Stimulated activated CD4-positive, alpha-beta T cell treated with anti-CD3 and anti-CD28 coated beads, Interleukin-15, amount 100 ng/mL, for 48 hours (primary cell): ENCODE results near the gene FAM162B.
"Not testable (repeated sequence)": the region's sequence is repeated elsewhere in the genome, so short reads cannot be mapped to it uniquely, and the experiment has no call there.

Source experiments
- DNase-seq, 2 donors: peaks; one replicate each; pipeline ENCODE4 v3.0.0-alpha.2; 2020; ENCODE audit warnings: low read depth in 2 of 2

The FAM162B gene

DNA sequence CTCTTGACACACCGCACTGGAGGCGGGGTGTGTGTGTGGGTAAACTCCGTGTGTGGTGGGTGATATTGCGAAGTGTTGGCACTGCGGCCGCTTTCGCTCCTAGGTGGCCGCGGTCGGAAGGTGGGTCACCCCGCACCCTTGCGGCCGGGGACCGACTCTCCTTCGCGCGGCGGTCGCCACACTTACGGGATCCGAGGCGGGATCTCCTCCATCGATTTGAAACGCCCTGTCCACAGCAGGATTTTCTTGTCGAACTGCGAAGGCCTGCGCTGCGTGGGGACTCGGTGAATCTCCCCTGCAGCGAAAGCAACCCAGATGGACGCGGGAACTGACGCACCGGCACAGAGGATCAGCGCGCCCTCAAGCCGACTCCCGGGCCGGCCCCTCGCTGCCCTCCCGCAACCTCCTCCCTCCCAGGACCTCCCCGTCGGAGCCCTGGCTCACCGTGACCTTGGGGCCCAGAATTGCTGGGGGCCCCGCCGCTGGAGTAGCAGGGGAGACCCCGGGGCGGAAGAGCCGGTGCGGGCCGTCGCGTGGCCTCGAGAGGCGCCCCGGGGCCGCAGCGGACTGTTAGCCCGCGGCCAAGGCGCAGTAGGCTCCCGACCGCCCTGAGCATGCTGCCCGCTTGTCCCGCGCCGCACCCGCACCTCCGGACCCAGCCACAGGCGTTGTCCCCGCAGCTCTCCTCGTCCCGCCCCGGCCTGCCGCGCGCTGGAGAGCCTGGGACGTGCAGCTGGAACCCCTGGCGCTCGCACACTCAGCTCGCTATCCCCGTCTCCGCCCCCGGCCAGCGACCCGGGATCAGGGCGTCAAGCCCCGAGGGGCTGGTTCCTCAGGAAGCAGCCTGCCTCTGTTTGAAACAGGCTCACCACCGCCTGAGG is at the start of gene FAM162B:
Gene FAM162B (minus strand): TSS at position 759 of the 881 bp plus-strand sequence. CDS start 143 bp downstream, at position 616.
- DNase-seq: no peak

DNA sequence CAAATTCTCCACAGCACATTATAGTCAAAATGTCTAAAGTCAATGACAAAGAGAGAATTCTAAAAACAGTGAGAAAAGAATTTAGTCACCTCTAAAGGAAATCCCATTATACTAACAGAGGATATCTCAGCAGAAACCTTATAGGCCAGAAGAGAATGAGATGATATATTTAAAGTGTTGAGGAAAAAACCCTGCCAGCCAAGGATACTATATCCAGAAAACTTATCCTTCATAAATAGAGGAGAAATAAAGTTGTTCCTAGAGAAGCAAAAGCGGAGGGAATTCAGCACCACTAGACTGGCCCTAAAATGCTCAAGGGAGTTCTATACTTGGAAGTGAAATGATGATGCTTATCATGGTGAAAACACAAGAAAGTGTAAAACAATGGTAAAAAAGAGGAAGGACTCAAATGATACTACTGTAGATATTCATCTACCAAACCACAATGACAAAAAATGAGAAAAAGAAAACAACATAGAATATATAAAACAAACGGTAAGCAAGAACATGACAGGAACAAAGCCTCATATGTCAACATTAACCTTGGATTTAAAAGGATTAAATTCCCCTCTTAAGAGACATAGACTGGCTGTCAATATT is 46.6 kb upstream of the FAM162B start:
- no peak for DNase-seq

- DNase-seq: no peak
Observed at GRCh38 chr6:116801971-116802370, 36.5 kb upstream of the FAM162B start.

DNA sequence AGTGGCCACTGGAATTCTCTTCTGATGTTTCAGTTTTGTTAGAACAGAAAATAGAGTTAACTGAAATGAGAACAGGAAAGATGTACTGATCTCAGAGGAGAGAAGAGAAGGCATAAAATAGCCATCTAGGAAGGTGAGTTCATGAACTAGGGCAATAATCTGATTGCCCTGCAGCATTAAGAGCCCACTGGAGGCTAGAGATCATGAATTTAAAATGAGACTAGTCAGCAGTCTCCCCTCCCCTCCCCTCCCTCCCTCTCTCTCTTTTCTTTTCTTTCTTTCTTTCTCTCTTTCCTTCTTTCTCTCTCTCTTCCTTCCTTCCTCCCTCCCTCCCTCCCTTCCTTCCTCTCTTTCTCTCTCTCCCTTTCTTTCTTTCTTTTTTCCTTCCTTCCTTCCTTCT is 34.4 kb upstream of the FAM162B start:
- DNase-seq: no peak

- DNase-seq: no peak
Observed at GRCh38 chr6:116797585-116797984, 32.1 kb upstream of the FAM162B start.

DNA sequence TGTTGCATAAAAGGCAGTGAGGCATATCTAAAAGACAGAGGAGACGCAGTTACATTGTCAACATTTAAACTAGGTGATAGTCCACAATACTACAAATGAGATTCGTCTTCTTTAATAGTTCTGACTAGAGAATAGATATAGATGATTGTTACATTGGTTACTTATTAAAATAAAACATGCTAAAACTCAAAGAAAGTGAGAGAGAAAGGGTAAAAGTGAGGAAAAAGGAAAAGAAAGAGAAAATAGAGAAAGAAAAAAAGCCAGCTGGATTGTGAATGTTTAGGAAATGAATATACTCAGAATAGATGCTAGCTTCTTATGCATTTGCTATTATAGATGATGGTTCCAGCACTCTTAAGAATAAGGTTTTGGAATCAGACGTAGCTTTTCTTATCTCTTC is 27.7 kb upstream of the FAM162B start:
- no peak for DNase-seq

DNA sequence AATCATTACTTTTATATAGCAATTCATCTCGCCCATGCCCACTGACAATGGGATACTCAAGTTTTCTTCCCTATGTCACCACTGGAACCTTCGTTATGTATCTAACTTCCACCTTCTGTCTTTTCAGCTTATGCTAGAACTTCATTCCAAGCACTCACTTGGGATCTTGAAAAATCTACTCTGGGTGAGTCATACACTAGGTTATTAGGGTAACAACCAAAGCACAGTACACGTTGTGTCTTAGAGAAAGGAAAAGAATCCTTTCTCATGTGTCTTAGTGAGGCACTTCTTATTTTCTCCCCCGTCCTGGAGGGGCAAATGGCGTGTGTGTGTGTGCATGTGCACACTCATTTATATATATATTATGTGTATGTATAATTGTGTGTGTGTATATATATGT is 18.3 kb upstream of the FAM162B start:
- no peak for DNase-seq

DNA sequence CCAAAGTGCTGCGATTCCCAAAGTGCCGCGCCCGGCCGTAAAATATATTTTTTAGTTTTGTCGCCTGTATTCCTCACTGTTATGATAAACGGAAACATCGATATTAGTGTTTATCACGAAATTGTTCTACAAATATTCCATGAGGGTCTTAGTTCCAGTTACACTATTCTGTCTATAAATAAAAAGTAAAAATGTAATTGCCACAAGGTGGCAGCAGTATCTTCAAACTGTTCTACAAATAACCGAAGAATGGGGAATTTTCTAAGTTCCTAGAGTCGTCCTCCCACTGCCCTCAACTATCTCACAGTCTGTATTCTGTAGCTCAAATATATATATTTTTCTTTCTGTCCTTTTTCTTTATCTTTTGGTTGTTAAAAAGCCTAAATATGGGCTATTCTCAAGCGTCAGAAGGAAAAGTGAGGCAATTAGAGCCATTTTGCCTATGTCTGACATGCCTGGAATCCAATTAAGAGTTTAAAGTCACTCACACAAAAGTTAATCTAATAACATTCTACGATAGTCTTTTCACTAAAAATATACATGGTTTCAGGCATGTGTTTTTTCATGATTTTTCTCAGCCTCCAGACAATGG is 14.2 kb upstream of the FAM162B start:
- no peak for DNase-seq

DNA sequence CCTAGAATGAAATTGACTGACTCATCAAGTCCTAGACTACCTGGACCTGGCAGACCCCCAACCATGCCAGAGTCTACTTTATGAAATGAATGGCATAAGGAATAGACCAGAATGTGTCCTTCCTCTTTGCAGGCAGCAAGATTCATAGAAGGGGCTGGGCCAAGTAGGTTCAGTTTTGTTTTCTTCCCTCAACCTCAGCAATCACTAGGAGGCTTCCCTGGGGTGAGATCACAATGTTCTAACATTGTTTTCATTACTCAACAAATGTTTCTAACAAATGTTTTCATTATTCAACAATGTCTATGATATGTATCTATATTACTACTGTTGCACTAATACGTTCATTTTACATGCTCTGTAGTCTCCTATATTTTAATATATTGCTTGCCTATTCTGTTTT is 8.4 kb upstream of the FAM162B start:
- DNase-seq: no peak

GRCh38 chr6:116772450-116772849 is 6.9 kb upstream of the FAM162B start:
- DNase-seq: no peak

- no peak for DNase-seq
Observed at GRCh38 chr6:116767715-116768114, 2.2 kb upstream of the FAM162B start.

DNA sequence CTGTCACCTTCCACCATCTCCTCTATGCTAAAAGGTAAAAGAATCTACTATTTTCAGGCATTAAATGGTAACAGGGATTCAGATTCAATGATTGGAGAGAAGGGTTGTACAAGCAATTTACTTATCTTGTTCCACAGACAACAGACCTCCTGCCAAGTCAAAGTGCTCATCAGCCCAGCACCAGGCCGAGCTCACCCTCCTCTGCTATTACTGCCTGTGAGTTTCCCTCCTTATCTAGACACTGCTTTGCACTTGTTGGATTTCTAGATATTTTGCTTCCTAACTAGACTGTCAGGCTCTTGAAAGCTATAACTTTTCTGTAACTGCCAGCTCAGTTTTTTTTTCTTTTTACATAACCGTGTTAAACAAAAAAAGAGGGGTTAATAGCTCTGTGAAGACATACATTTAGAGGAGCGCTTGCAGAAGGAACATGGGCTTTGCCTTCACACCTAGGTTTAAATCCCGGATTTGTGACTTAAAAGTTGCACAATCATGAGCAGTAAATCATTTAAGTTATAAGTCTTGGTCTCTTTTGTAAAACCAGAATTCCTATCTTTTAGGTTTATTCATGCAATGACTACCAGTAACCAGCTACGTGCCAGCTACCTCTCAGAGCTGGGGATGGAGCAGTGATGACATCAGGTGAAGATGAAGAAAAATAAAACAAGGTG is 1.1 kb upstream of the FAM162B start:
- DNase-seq: no peak

- DNase-seq: no peak
Observed at GRCh38 chr6:116764629-116764960, 924 bp downstream of the FAM162B start.

- DNase-seq: no peak
Observed at GRCh38 chr6:116763906-116764628, 1.5 kb downstream of the FAM162B start.

- no peak for DNase-seq
Observed at GRCh38 chr6:116763048-116763447, 2.5 kb downstream of the FAM162B start.

GRCh38 chr6:116762235-116762634 is 3.3 kb downstream of the FAM162B start:
- DNase-seq: no peak

DNA sequence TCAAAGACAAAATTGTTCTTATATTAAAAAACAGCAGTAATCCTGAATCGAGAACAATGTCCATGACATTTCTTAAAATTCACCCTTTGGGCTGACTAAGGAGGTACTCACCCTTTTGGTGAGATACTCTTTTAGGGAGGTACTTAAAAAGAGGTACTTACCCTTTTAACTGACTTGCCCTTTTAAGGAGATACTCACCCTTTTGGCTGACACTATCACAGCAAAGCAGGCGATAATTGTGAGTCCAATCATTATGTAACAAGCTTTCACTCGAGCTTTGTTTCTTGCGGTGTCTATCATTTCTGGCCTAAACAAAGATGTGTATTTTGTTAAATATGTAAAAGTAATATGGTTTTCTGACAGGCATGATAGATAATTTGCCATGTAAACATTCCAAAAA is 3.7 kb downstream of the FAM162B start:
- DNase-seq: no peak

DNA sequence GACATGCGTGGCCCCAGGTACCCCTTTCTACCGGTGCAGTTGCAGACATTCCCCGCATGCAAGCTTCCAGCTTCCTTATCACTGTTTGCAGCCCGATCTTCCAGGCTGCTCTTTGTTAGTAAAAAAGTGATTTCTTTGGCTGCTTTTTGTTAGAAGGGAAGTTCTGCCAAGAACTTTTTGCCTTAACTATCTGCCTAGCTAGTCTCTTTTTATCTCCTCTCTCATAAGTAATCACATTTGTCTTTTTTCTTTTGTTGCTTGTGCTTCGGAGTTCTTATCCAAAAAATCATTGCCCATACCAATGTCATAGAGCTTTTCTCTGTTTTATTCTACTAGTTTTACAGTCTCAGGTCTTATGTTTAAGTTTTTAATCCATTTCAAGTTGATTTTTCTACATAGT is 20.3 kb downstream of the FAM162B start:
- DNase-seq: no peak

DNA sequence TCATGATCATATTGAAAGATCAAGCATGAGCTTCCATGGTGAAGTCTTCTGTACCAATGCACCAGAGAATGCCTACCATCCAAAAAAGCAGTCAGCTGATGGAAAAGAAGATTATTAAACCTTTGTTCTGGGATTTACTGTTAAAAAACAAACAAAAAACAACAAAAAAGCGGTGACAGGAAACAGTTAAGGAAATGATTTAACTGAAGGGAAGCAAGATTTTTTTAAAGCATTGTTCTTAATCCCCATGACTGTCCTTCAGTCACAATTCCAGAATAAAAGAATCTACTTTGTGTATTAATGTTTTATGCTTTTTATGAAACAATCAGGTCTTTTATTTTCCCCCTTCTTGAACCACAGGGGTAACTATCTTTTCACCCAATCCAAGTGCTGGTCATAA is 23.9 kb downstream of the FAM162B start:
- no peak for DNase-seq

DNA sequence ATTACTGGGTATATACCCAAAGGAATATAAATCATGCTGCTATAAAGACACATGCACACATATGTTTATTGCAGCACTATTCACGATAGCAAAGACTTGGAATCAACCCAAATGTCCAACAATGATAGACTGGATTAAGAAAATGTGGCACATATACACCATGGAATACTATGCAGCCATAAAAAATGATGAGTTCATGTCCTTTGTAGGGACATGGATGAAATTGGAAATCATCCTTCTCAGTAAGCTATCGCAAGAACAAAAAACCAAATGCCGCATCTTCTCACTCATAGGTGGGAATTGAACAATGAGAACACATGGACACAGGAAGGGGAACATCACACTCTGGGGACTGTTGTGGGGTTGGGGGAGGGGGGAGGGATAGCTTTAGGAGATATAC is 25.0 kb downstream of the FAM162B start:
- DNase-seq: not testable (repeated sequence)

DNA sequence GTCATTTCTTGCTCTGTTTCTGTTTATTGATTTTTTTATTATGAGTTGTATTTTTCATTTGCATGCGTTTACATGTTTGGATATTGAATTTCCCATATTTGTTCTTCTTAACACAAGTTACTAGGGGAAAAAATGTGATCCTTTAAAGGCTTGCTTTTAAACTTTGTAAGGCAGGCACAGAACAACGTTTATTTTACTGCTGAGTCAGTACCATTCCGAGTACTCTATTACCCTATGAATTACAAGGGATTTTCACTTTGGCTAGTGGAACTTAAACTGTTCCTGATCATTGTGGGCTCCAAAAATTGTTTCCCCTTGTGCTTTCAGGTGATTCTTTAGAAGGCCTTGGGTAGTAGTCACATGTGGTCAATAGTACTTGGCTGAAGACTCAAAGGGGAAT is 28.5 kb downstream of the FAM162B start:
- DNase-seq: no peak

GRCh38 chr6:116730513-116730912 is 35.0 kb downstream of the FAM162B start:
- DNase-seq: no peak
